ENCODE measurements around the gene CCNYL1.
"Not testable (repeated sequence)": the region's sequence is repeated elsewhere in the genome, so short reads cannot be mapped to it uniquely, and the experiment has no call there.

The CCNYL1 gene

DNA sequence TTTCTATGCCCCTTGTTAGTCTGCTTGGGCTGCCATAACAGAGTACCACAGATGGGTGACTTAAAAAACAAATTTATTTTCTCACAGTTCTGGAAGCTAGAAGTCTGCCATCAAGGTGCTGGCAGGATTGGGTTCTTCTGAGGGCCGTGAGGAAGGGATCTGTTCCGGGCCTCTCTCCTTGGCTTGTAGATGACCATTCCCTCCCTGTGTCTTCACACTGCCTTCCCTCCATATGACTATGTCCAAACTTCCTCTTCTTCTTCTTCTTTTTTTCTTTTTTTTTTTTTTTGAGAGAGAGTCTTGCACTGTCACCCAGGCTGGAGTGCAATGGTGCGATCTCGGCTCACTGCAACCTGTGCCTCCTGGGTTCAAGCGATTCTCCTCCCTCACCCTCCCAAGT is 13.1 kb upstream of the CCNYL1 start:
- H3K4me1 ChIP-seq (ENCODE audit: control insufficient read depth, insufficient read depth, low read length), result no peaks in the 10 kb centered on the region
- no peak overlapping the region for H3K9ac ChIP-seq (ENCODE audit: low read depth, low read length)
- H3K27me3 ChIP-seq (ENCODE audit: control insufficient read depth, insufficient read depth, low read length), result no peaks in the 10 kb centered on the region
- no peaks in the 10 kb centered on the region for H3K36me3 ChIP-seq (ENCODE audit: control insufficient read depth, insufficient read depth, low read length)
- H3K4me3 ChIP-seq (ENCODE audit: low read depth, low read length), result no peak overlapping the region
- no peaks in the 10 kb centered on the region for H3K9me3 ChIP-seq (ENCODE audit: control insufficient read depth, insufficient read depth, low read length)
- H3K27ac ChIP-seq (ENCODE audit: low read depth, low read length), result no peak overlapping the region

DNA sequence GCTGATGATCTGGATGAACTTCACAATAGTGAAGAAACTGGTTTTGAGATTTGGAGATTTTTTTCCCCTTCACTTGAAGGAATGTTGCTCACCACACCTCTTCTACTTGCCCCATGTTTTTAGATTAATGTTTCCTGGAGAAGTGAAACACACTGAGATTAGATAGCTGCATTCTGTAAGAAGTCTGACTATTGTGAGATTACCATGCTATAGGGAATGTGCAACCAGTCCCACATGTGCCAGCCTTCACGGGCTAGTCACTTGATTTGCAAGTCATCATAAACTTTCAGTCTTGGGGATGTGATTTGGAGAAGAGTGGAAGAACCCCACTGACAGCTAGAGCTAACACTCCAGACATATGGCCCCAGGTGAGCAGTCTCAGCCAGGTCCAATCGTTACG is 7.4 kb upstream of the CCNYL1 start:
- Histone ChIP-seq H3K27ac (ENCODE audit: low read depth, low read length) (no peak overlapping the region), H3K36me3 (ENCODE audit: control insufficient read depth, insufficient read depth, low read length) (no peaks in the 10 kb centered on the region), H3K4me3 (ENCODE audit: low read depth, low read length) (no peak overlapping the region), H3K9ac (ENCODE audit: low read depth, low read length) (no peak overlapping the region), H3K9me3 (ENCODE audit: control insufficient read depth, insufficient read depth, low read length) (no peaks in the 10 kb centered on the region), H3K4me1 (ENCODE audit: control insufficient read depth, insufficient read depth, low read length) (no peaks in the 10 kb centered on the region), H3K27me3 (ENCODE audit: control insufficient read depth, insufficient read depth, low read length) (no peaks in the 10 kb centered on the region)

DNA sequence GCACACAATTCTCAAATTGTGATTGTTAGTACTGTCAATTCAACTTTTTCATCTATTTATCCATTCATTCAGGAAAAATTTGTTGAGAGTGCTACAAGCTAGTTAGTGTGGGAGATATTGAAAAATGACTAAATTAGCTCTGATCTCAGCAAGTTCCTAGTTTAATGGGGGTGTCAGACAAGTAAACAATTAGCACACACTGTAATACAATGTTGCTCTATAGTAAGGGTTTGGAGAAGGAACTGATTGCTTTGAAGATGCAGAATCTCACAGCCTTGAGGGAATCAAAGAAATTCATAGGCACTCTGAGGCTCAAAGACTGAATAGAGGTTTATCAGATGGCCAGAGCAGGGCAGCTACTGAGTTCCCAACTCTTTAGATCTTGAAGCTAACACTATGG is 6.8 kb upstream of the CCNYL1 start:
- Histone ChIP-seq H3K27me3 (ENCODE audit: control insufficient read depth, insufficient read depth, low read length) (no peaks in the 10 kb centered on the region), H3K4me1 (ENCODE audit: control insufficient read depth, insufficient read depth, low read length) (no peaks in the 10 kb centered on the region), H3K27ac (ENCODE audit: low read depth, low read length) (no peak overlapping the region), H3K36me3 (ENCODE audit: control insufficient read depth, insufficient read depth, low read length) (no peaks in the 10 kb centered on the region), H3K9ac (ENCODE audit: low read depth, low read length) (no peak overlapping the region), H3K9me3 (ENCODE audit: control insufficient read depth, insufficient read depth, low read length) (no peaks in the 10 kb centered on the region), H3K4me3 (ENCODE audit: low read depth, low read length) (no peak overlapping the region)

DNA sequence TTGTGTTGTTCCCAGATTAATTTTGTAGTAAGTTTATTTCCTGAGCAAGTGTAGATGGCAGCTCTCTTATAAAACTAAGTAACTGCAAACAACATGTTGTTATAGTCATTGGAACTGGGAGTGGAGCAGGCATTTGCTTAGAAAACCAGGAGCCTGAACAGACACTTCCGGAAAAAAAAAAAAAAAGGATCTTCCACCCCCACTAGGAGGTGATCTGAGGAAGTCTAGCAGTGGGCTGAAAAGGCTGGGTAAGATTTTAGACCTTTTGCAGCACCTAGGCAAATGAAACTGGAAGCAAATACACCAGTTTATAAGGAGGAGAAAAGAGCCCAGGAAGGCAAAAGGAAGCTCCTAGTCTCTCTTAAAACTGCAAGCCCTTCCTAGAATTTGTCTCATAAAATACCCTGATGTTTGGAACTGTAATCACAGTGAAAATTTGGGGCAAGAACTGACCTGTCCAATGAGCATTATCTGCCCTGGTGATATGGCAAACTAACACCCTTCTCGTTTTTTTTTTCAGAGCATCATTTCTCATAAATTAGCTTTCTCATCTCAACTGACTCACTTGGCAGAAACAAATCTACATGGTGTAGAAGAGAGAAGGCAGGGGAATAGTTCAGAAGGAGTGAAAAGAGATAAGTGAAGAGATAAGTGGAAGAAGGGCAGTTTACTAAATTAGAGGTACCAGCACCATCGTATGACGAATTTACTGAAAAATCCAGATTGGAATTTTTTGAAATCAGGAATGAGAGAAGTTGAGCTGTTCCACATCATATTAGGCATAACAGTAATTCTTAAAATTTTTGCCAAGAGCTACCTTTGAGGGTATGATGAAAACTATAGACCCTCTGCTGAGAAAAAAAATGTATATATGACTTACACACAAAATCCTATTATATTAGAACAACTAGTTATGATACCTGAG is 4.2 kb upstream of the CCNYL1 start:
- H3K4me3 ChIP-seq (ENCODE audit: low read depth, low read length), result no peak overlapping the region
- no peaks in the 10 kb centered on the region for H3K36me3 ChIP-seq (ENCODE audit: control insufficient read depth, insufficient read depth, low read length)
- no peaks in the 10 kb centered on the region for H3K4me1 ChIP-seq (ENCODE audit: control insufficient read depth, insufficient read depth, low read length)
- H3K9me3 ChIP-seq (ENCODE audit: control insufficient read depth, insufficient read depth, low read length), result no peaks in the 10 kb centered on the region
- no peak overlapping the region for H3K9ac ChIP-seq (ENCODE audit: low read depth, low read length)
- no peak overlapping the region for H3K27ac ChIP-seq (ENCODE audit: low read depth, low read length)
- no peaks in the 10 kb centered on the region for H3K27me3 ChIP-seq (ENCODE audit: control insufficient read depth, insufficient read depth, low read length)

DNA sequence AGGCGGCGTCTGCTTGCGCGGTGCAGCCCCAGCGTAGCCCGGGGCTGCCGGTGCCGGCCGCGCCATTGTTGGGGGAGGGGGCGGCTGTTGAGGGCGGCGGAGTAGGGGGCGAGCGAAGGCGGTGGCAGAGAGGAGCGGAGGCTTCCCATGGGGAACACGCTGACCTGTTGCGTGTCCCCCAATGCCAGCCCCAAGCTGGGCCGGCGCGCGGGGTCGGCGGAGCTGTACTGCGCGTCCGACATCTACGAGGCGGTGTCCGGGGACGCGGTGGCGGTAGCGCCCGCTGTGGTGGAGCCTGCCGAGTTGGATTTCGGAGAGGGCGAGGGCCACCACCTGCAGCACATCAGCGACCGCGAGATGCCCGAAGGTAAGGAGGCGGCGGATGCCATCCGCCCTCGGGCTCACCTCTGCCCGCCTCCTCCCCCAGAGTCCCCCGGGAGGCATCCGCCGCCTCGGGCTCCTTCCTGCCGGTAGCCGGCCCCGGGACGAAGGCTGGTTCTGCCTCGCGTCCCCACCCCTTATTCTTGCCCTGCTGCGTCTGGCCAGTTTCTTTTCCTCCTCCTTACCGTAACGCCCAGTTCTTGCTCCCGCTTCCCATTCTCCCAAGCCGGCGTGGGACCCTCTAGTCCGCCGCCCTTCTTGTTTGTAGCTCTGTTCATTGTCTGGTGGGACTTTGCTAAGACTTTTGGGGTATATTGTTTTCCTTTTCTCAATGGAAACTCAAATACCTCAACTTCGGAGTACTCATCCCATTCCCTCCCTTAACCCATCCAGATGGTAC is 500 bp downstream of the CCNYL1 start:
- peaks cover 5% of the 10 kb centered on the region; the same call in 1 of the 2 replicates for H3K36me3 ChIP-seq (ENCODE audit: control insufficient read depth, insufficient read depth, low read length)

DNA sequence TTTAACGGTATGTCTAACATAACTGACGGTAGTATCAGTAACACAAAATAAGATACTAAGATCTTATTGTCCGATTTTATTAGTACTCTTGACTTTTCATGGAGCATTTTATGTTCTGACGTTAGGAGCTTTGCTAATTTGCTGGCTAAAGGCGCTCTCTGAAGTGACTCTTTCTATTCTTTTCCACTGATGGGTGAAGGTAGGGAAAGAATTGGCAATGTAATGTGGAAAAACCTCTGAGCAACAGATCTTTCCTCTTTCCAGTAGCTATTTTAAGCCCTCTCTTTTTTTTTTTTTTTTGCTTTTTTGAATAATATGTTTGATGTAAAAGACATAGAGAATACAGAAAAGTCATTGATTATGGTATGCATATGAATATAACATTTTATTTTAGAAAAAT is 4.6 kb downstream of the CCNYL1 start:
- no peak overlapping the region for H3K9ac ChIP-seq (ENCODE audit: low read depth, low read length)

More for the DNA sequence above, 500 bp downstream of the CCNYL1 start:
- H3K27me3 ChIP-seq (ENCODE audit: control insufficient read depth, insufficient read depth, low read length), result no peaks in the 10 kb centered on the region
- peak overlapping the region; percentile 38 for H3K9ac ChIP-seq (ENCODE audit: low read depth, low read length)
- H3K9me3 ChIP-seq (ENCODE audit: control insufficient read depth, insufficient read depth, low read length), result no peaks in the 10 kb centered on the region
- peak overlapping the region; percentile 85 for H3K27ac ChIP-seq (ENCODE audit: low read depth, low read length)
- H3K4me3 ChIP-seq (ENCODE audit: low read depth, low read length), result peak overlapping the region; percentile 75
- H3K4me1 ChIP-seq (ENCODE audit: control insufficient read depth, insufficient read depth, low read length), result no peaks in the 10 kb centered on the region

DNA sequence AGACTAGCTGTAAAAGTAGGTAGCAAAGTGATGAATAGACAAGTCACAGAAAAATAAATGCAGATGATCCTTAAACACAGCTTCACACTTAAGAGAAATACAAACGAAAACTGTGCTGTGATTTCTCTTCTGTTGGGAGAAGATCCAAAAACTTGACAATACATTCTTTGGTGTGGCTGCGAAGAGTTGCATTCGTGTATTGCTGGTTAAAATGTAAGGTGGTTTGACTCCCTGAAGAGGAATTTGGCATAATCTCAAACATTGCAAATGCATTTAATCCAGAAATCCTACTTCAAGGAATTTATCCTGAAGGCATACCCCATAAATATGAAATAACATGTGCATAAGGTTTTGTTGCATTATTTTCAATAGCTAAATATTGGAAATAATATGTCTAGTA is 7.1 kb downstream of the CCNYL1 start:
- no peaks in the 10 kb centered on the region for H3K9me3 ChIP-seq (ENCODE audit: control insufficient read depth, insufficient read depth, low read length)
- H3K27me3 ChIP-seq (ENCODE audit: control insufficient read depth, insufficient read depth, low read length), result no peaks in the 10 kb centered on the region
- no peak overlapping the region for H3K4me3 ChIP-seq (ENCODE audit: low read depth, low read length)
- no peaks in the 10 kb centered on the region for H3K4me1 ChIP-seq (ENCODE audit: control insufficient read depth, insufficient read depth, low read length)
- H3K36me3 ChIP-seq (ENCODE audit: control insufficient read depth, insufficient read depth, low read length), result peaks cover 5% of the 10 kb centered on the region; the same call in 1 of the 2 replicates
- no peak overlapping the region for H3K27ac ChIP-seq (ENCODE audit: low read depth, low read length)
- no peak overlapping the region for H3K9ac ChIP-seq (ENCODE audit: low read depth, low read length)

More for the DNA sequence above, 4.6 kb downstream of the CCNYL1 start:
- Histone ChIP-seq H3K9me3 (ENCODE audit: control insufficient read depth, insufficient read depth, low read length) (no peaks in the 10 kb centered on the region), H3K4me1 (ENCODE audit: control insufficient read depth, insufficient read depth, low read length) (no peaks in the 10 kb centered on the region), H3K27ac (ENCODE audit: low read depth, low read length) (no peak overlapping the region), H3K4me3 (ENCODE audit: low read depth, low read length) (no peak overlapping the region), H3K27me3 (ENCODE audit: control insufficient read depth, insufficient read depth, low read length) (no peaks in the 10 kb centered on the region), H3K36me3 (ENCODE audit: control insufficient read depth, insufficient read depth, low read length) (peaks cover 5% of the 10 kb centered on the region; the same call in 1 of the 2 replicates)

DNA sequence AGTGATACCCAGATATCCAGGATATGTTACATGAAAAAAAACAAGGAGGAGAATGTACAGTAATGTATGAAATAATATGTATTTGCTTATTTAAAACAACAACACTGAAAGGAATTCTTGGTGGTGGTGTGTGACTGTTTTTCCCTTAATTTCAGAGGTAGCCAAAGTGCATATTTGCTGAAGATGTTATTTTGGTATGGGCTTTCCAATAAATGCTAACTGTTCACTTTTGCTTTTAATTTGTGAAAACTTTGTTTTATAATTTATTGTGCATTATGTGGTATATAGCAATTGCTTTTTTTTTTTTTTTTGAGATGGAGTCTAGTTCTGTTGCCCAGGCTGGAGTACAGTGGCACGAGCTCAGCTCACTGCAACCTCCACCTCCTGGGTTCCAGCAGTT is 7.6 kb downstream of the CCNYL1 start:
- Histone ChIP-seq H3K36me3 (ENCODE audit: control insufficient read depth, insufficient read depth, low read length) (peaks cover 5% of the 10 kb centered on the region; the same call in 1 of the 2 replicates), H3K9ac (ENCODE audit: low read depth, low read length) (no peak overlapping the region), H3K27ac (ENCODE audit: low read depth, low read length) (no peak overlapping the region), H3K4me1 (ENCODE audit: control insufficient read depth, insufficient read depth, low read length) (no peaks in the 10 kb centered on the region), H3K9me3 (ENCODE audit: control insufficient read depth, insufficient read depth, low read length) (no peaks in the 10 kb centered on the region), H3K27me3 (ENCODE audit: control insufficient read depth, insufficient read depth, low read length) (no peaks in the 10 kb centered on the region), H3K4me3 (ENCODE audit: low read depth, low read length) (no peak overlapping the region)

DNA sequence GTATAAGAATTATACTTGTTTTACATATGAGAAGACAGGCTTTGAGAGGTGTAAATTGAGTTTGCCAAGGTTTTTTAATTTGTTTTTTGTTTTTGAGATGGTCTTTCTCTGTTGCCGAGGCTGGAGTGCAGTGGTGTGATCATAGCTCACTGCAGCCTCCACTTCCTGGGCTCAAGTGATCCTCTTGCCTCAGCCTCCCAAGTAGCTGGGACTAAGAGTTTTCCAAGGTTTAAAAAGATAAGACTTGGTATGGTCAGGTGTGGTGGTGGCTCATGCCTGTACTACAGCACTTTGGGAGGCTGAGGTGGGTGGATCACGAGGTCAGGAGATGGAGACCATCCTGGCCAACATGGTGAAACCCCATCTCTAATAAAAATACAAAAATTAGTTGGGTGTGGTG is 8.2 kb downstream of the CCNYL1 start:
- not testable (repeated sequence) for H3K9me3 ChIP-seq (ENCODE audit: control insufficient read depth, insufficient read depth, low read length); H3K27me3 ChIP-seq (ENCODE audit: control insufficient read depth, insufficient read depth, low read length); H3K9ac ChIP-seq (ENCODE audit: low read depth, low read length); H3K27ac ChIP-seq (ENCODE audit: low read depth, low read length); H3K36me3 ChIP-seq (ENCODE audit: control insufficient read depth, insufficient read depth, low read length); H3K4me3 ChIP-seq (ENCODE audit: low read depth, low read length); H3K4me1 ChIP-seq (ENCODE audit: control insufficient read depth, insufficient read depth, low read length)

DNA sequence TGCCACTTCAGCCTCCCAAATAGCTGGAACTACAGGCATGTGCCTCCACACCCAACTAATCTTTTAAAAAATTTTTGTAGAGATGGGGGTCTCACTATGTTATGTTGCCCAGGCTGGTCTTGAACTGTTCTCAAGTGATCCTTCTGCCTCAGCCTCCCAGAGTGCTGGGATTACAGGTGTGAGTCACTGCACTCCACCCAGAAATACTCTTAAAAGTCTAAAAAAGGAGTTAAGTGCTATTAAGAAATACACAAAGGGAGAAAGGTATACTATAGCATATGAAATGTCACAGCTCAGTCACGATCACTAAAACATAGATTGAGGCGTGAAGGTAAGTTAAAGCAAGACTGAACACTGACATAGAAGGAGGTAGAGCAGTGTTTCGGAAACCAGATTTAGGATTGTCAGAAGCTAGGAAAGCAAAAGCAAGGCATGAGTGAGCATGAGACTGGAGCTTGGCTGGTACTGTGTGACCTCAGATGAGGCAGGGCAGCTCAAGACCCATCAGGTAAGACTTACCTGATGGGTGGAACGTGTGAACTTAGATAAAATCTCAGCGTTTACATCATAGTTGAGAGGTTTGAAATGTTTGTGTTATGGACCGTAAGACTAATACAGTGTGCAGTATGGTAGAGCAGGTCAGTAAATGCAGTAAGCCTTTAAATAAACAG is 9.2 kb downstream of the CCNYL1 start:
- Histone ChIP-seq H3K9ac (ENCODE audit: low read depth, low read length) (no peak overlapping the region), H3K9me3 (ENCODE audit: control insufficient read depth, insufficient read depth, low read length) (no peaks in the 10 kb centered on the region), H3K27me3 (ENCODE audit: control insufficient read depth, insufficient read depth, low read length) (no peaks in the 10 kb centered on the region), H3K36me3 (ENCODE audit: control insufficient read depth, insufficient read depth, low read length) (peaks cover 9% of the 10 kb centered on the region; the same call in 1 of the 2 replicates), H3K4me1 (ENCODE audit: control insufficient read depth, insufficient read depth, low read length) (no peaks in the 10 kb centered on the region), H3K27ac (ENCODE audit: low read depth, low read length) (no peak overlapping the region), H3K4me3 (ENCODE audit: low read depth, low read length) (no peak overlapping the region)

Measured in HUES48 (cell line).